ENCODE data around the gene ANKRD28.

The ANKRD28 gene

DNA sequence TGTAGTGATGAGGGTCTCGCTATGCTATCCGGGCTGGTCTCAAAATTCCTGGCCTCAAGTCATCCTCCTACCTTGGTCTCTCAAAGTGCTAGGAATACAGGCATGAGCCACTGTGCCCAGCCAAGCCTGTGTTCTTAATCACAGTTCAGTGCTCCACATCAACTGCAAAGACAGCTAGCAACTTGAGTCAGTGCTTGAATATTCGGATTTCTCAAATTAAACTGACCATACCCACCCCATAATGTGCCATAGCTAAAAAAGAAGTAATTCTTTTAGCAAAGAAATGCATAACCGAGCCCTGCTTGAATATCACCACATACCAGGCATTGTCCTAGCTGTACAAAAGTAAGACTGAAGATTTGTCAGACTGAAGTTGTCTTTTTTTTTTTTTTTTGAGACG, 107.0 kb downstream of the ANKRD28 start:
- Mint-ChIP-seq H3K4me3 (no peak overlapping the region), H3K9me3 (no peaks in the 10 kb centered on the region), H3K4me1 (no peaks in the 10 kb centered on the region), H3K27ac (no peak overlapping the region), H3K27me3 (no peaks in the 10 kb centered on the region)
- no peak for ATAC-seq
- DNase-seq = no peak

DNA sequence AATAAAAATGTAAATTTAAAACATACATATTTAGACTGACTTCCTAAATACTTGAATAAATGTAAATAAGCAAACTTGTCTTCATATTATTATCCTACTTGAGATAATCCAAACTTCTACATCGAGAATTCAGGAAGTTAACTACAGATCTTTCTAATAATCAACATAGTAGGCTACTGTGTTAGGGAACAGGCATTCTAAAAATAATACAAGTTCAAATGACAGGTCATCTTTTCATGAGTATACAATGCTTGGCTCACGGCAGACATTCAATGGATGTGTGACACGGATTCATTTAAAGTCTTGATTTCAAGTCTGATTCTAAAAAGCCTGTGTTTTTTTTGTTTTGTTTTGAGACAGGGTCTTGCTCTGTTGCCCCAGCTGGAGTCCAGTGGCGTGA, 107.5 kb downstream of the ANKRD28 start:
- no peak for DNase-seq
- no peaks in the 10 kb centered on the region for H3K4me1 Mint-ChIP-seq
- no peak overlapping the region for H3K27ac Mint-ChIP-seq
- no peak for ATAC-seq
- H3K9me3 Mint-ChIP-seq = no peaks in the 10 kb centered on the region
- H3K27me3 Mint-ChIP-seq = no peaks in the 10 kb centered on the region
- H3K4me3 Mint-ChIP-seq = no peak overlapping the region

DNA sequence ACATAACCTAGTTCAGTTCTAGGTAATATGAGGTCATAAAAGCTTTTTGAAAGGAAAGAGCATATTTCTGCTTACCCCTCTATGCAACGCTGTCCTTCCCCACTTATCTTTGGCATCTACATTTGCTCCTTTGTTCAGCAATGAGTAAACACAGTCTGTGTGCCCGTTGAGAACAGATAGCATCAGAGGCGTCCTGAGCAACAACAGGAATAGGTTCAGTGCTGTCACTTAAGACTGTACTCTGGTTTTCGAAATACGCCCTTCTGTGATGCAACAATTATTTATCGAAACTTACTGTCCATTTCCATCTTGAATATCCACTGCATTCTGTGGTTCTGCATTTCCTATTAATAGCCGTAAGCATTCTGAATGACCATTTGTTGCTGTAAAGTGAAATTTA, 111.9 kb downstream of the ANKRD28 start:
- ATAC-seq (no peak), DNase-seq (no peak)
- Mint-ChIP-seq H3K4me3 (no peak overlapping the region), H3K27ac (no peak overlapping the region), H3K9me3 (no peaks in the 10 kb centered on the region), H3K4me1 (no peaks in the 10 kb centered on the region), H3K27me3 (no peaks in the 10 kb centered on the region)

DNA sequence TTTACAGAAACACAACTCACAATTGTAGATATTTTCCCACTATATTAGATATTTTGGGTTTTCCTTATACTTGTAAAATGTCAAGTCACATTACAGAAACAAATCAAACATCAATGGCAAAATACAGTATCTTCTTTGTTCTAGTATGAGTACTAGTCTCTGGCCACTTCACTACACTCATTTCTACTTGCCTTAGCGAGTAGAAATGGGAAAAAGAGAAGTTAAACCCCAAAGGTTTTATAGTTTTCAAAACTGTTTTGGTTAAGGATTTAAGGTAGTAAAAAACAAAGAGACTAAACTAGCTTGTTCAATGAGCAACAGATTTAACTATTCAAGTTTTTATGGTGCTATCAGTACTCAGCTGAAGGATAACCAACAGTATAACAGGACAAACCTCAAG, 114.5 kb downstream of the ANKRD28 start:
- Mint-ChIP-seq H3K9me3 (no peaks in the 10 kb centered on the region), H3K27ac (no peak overlapping the region), H3K27me3 (no peaks in the 10 kb centered on the region), H3K4me3 (no peak overlapping the region), H3K4me1 (no peaks in the 10 kb centered on the region)
- DNase-seq (no peak), ATAC-seq (no peak)

- ATAC-seq (no peak), DNase-seq (no peak)
- H3K27me3 Mint-ChIP-seq = no peaks in the 10 kb centered on the region
- H3K4me1 Mint-ChIP-seq = no peaks in the 10 kb centered on the region
- H3K9me3 Mint-ChIP-seq = no peaks in the 10 kb centered on the region
- H3K4me3 Mint-ChIP-seq = no peak overlapping the region
- H3K27ac Mint-ChIP-seq = no peak overlapping the region
Observed at GRCh38 chr3:15682561-15683185, 115.1 kb downstream of the ANKRD28 start.

DNA sequence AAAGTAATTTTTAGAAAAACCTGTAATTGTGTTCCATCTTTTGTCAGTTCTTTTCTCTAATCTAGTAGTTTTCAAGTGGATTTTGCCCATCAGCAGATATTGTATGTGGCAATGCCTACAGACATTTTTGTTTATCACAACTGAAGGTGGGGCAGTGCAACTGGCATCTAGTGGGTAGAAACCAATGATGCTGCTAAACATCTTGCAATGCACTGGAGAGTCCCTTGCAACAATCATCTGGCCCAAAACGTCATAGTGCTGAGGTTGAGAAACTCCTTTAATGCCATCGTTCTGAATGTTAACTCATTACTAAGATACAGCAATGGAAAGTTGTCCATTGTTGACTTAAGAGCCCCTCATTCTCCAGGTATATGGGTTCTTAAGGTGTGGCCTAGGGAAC, 116.1 kb downstream of the ANKRD28 start:
- H3K27me3 Mint-ChIP-seq = no peaks in the 10 kb centered on the region
- H3K27ac Mint-ChIP-seq = no peak overlapping the region
- no peaks in the 10 kb centered on the region for H3K9me3 Mint-ChIP-seq
- no peaks in the 10 kb centered on the region for H3K4me1 Mint-ChIP-seq
- DNase-seq = no peak
- H3K4me3 Mint-ChIP-seq = no peak overlapping the region
- ATAC-seq = no peak

DNA sequence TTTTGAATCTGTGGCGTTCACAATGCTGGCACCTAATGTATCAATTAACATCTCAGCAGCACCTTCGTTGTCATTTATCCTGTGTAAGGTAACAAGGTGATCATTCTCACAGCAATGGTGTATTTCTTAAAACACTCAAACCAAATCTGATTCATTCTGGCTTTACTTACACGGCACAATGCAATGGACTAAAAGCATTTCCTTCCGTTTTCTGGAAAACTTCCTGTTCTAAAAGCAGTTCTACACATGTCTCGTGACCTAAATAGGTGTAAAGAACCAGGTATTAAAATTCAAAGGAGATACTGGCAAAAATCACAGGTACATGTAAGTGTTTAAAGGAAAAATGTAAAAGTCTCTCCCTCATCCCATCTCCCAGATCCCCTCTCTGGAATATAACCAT, 118.5 kb downstream of the ANKRD28 start:
- Mint-ChIP-seq H3K9me3 (no peaks in the 10 kb centered on the region), H3K27ac (no peak overlapping the region), H3K27me3 (no peaks in the 10 kb centered on the region), H3K4me1 (no peaks in the 10 kb centered on the region), H3K4me3 (no peak overlapping the region)
- DNase-seq (no peak), ATAC-seq (no peak)

DNA sequence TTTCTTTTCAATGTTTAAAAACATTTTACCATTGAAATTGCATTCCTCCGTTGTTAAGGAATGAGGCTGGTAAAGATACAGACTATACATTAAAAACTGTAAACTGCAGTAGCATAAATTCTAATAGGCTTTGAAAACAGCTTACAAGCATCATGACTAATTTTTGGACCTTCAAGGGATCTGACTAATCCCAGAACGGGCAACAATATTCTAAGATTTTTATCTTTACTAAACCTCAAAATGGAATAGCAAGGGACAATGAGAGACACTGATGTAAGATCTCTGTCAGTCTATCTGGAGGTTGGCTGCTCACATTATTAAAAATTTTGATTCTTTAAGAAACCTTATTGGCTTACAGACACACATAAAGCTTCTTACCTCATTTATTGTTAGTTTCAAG, 121.5 kb downstream of the ANKRD28 start:
- no peaks in the 10 kb centered on the region for H3K9me3 Mint-ChIP-seq
- DNase-seq = no peak
- no peaks in the 10 kb centered on the region for H3K27me3 Mint-ChIP-seq
- H3K4me1 Mint-ChIP-seq = no peaks in the 10 kb centered on the region
- no peak for ATAC-seq
- H3K27ac Mint-ChIP-seq = no peak overlapping the region
- no peak overlapping the region for H3K4me3 Mint-ChIP-seq

DNA sequence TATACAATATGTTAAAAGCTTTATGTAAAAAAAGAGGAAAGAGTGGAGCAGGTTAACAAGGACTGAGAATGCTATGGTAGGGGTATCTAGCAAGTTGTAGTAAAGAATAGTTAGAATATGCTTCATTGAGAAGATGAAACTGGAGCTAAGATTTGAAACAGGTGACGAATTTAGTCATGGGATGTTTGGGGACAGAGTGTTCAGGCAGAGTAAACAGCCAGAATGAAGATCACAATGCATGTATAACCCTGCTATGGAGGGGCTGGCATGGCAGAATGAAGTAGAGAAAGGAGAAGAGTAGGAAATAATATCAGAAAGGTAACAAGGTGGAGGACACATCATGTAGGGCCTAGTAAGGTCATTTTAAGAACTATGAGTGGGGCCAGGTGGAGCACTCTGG, 124.2 kb downstream of the ANKRD28 start:
- no peak for ATAC-seq
- H3K9me3 Mint-ChIP-seq = no peaks in the 10 kb centered on the region
- no peak overlapping the region for H3K4me3 Mint-ChIP-seq
- H3K27me3 Mint-ChIP-seq = no peaks in the 10 kb centered on the region
- DNase-seq = no peak
- H3K27ac Mint-ChIP-seq = no peak overlapping the region
- H3K4me1 Mint-ChIP-seq = no peaks in the 10 kb centered on the region

- Mint-ChIP-seq H3K27ac (no peak overlapping the region), H3K4me1 (peaks cover 18% of the 10 kb centered on the region), H3K27me3 (no peaks in the 10 kb centered on the region), H3K4me3 (peak overlapping the region in 1 of 2 donors; percentile 5), H3K9me3 (peaks cover 0 to 13% of the 10 kb centered on the region in 2 donors)
- ATAC-seq (peak; percentile 98), DNase-seq (peak; percentile 38 to 63)
Observed at GRCh38 chr3:15667484-15667883, 130.3 kb downstream of the ANKRD28 start.

DNA sequence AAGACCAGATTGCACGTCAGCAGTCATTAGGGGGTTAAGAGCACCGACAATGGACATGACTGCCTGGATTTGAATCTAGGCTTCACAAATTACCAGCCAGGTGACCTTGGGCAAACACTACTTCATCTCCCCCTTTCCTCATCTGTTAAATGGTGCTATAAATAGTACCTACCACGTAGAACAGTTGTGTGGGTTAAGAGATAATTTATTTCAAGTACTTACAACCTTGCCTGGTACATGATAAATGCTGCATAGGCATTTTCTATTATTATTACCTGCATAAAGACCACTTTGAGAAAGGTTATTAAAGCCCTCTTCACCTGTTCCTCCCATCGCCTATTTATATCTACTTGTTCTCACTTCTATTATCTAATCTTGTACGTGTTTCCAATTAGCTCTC, 131.5 kb downstream of the ANKRD28 start:
- H3K9me3 Mint-ChIP-seq = peaks cover 0 to 15% of the 10 kb centered on the region in 2 donors
- H3K27me3 Mint-ChIP-seq = peaks cover 10% of the 10 kb centered on the region
- no peak overlapping the region for H3K27ac Mint-ChIP-seq
- ATAC-seq (no peak), DNase-seq (no peak)
- H3K4me3 Mint-ChIP-seq = no peak overlapping the region
- H3K4me1 Mint-ChIP-seq = peaks cover 18% of the 10 kb centered on the region

GRCh38 chr3:15665510-15666150, 132.1 kb downstream of the ANKRD28 start:
- DNase-seq (no peak), ATAC-seq (no peak)
- Mint-ChIP-seq H3K4me3 (no peak overlapping the region), H3K9me3 (peaks cover 4 to 15% of the 10 kb centered on the region in 2 donors), H3K27ac (no peak overlapping the region), H3K27me3 (peaks cover 16% of the 10 kb centered on the region), H3K4me1 (peaks cover 18% of the 10 kb centered on the region)

- H3K27ac Mint-ChIP-seq = no peak overlapping the region
- H3K27me3 Mint-ChIP-seq = peaks cover 20% of the 10 kb centered on the region
- no peak for DNase-seq
- no peak overlapping the region for H3K4me3 Mint-ChIP-seq
- no peak for ATAC-seq
- H3K9me3 Mint-ChIP-seq = peaks cover 8 to 15% of the 10 kb centered on the region in 2 donors
- H3K4me1 Mint-ChIP-seq = peaks cover 25% of the 10 kb centered on the region
Observed at GRCh38 chr3:15664144-15664543, 133.6 kb downstream of the ANKRD28 start.

DNA sequence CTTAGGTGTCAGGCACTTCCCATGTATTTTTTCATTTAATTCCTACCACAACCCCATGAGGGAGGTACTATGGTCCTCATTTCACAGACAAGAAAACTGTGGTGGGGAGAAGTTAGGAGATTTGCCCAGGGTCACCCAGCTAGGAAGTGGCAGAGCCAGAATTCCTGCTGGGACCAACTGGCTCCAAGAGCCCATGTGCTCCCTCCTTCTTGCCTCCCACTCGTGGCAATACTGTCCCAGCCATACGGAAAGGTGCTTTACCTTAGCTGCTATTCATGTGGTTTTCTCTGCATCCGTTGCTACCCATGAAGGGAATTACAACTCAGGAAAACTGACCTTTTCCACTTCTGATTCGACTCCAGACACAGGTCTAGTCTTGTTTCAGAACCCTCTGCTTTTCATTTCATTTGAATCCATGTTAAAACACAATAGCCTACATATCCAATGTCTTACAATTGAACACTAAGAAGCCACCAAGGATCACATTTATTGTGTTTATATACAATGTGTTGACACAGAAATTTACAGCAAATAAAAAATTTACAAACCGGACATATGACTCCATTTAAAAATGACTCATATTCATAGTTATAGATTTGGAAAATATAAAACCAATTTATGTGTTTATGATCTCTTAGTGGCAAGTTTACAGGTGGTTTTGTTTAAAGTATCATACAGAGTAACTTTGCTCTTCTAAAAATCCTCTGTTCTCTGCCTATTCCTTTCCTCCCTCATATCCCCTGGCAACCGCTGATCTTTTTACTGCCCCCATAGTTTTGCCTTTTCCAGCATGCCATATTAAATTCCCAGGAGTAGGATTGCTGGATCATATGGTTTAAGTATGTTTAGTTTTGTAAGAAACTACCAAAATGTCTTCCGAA, 137.5 kb downstream of the ANKRD28 start:
- Mint-ChIP-seq H3K27me3 (peaks cover 20% of the 10 kb centered on the region), H3K9me3 (peaks cover 28 to 32% of the 10 kb centered on the region in 2 donors), H3K4me1 (peaks cover 7% of the 10 kb centered on the region), H3K4me3 (no peak overlapping the region), H3K27ac (no peak overlapping the region)
- ATAC-seq (no peak), DNase-seq (no peak)

DNA sequence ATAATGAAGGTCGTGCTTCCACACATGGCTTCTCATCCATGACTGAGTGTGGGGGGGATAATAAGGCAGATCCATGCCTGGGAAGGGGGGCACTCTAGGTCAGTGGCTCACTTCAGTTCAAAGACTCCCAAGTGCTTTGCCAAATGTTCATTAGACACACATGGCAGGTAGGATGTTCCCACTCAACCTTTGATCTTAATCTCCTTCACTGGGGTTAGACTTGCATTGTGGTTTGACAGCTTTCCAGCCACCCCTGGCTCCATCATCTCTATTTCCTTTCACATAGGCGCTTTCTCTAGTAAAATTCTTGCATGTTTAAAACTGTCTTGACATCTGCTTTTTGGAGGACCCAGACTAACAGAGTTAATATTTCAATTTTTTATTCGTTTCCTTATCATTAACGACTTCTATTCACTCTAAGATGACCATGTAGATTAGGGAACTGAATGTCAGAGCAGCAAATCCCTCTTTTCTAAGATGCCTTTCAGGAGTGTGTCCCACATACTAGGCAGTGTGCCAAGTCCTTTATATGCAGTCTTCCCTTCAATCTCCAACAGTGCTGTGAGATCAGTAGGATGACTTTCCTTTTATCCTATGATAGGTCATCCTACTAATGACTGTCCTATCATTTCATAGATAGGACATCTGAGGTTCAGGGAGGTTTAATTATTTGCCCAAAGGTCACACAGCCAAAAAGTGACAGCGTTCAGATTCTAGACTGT, 138.4 kb downstream of the ANKRD28 start:
- H3K27ac Mint-ChIP-seq = no peak overlapping the region
- H3K4me3 Mint-ChIP-seq = no peak overlapping the region
- peaks cover 23 to 32% of the 10 kb centered on the region in 2 donors for H3K9me3 Mint-ChIP-seq
- ATAC-seq (no peak), DNase-seq (no peak)
- H3K27me3 Mint-ChIP-seq = peaks cover 20% of the 10 kb centered on the region
- peaks cover 7% of the 10 kb centered on the region for H3K4me1 Mint-ChIP-seq
